Lung (tissue), 12 donors: Measurements from ENCODE around the gene S100A12. TPM values are rescaled to one million over a fixed set of nuclear protein-coding genes. Genes with fewer than 3 reads are reported as not detected.

ENCODE experiments used
- ATAC-seq: fragments of 200-7000 bp; cut with Tn5 transposase; one replicate; pipeline ENCODE4 v1.9.1; 2020; ENCODE audit warnings: moderate number of reproducible peaks; ENCODE audit not compliant: insufficient read depth, low FRiP score
- DNase-seq, 3 donors: peaks; one replicate each; pipeline ENCODE4 v3.0.0-alpha.2; 2013 to 2017
- H3K27ac ChIP-seq, 2 donors: one replicate each; pipeline ENCODE4 v1.5.1; 2013; ENCODE audit warnings: mild to moderate bottlenecking in 2 of 2, moderate library complexity in 2 of 2, control low read depth in 1 of 2, inconsistent platforms in 1 of 2, low read depth in 1 of 2, low read length in 1 of 2
- H3K27me3 ChIP-seq, 3 donors: one replicate each; pipeline ENCODE4 v1.5.1; 2013; ENCODE audit warnings: low read length in 2 of 3; ENCODE audit not compliant: control insufficient read depth in 3 of 3, insufficient read depth in 3 of 3
- H3K36me3 ChIP-seq, 4 donors: one replicate each; pipeline ENCODE4 v1.5.1; 2013; ENCODE audit warnings: low read length in 4 of 4, mild to moderate bottlenecking in 1 of 4, moderate library complexity in 1 of 4; ENCODE audit not compliant: control insufficient read depth in 4 of 4, insufficient read depth in 4 of 4
- H3K4me1 ChIP-seq, 5 donors: one replicate each; pipeline ENCODE4 v1.5.1; 2013; ENCODE audit warnings: low read length in 5 of 5, mild to moderate bottlenecking in 2 of 5, moderate library complexity in 1 of 5; ENCODE audit not compliant: control insufficient read depth in 5 of 5, insufficient read depth in 5 of 5
- H3K4me3 ChIP-seq: one replicate; pipeline ENCODE4 v1.5.1; 2013; ENCODE audit warnings: mild to moderate bottlenecking, control low read depth, moderate library complexity
- H3K9ac ChIP-seq, 2 donors: one replicate each; pipeline ENCODE4 v1.5.1; 2013; ENCODE audit warnings: low read length in 2 of 2, control low read depth in 1 of 2; ENCODE audit not compliant: insufficient read depth in 1 of 2
- H3K9me3 ChIP-seq, 4 donors: one replicate each; pipeline ENCODE4 v1.5.1; 2013; ENCODE audit warnings: low read length in 3 of 4, mild to moderate bottlenecking in 1 of 4, moderate library complexity in 1 of 4; ENCODE audit not compliant: control insufficient read depth in 4 of 4, insufficient read depth in 3 of 4
- CTCF ChIP-seq: IDR thresholded peaks from 2 replicates; pipeline ENCODE4 v1.5.1; 2012; ENCODE audit warnings: mild to moderate bottlenecking; ENCODE audit errors: control extremely low read depth, extremely low read depth
- WGBS, 2 donors: extraction: QIAGEN DNeasy Blood & Tissue Kit; methylation state at CpG; one replicate each; pipeline ENCODE4 v1.1.7; 2013; 5-methylcytosine and 5-hydroxymethylcytosine counted together
- polyA plus RNA-seq, 2 donors: library from polyadenylated mRNA; stranded (reverse); fragments of 200-250 nt; gene quantifications; one replicate each; pipeline ENCODE4 v1.2.1, GENCODE V29; 2013
- total RNA-seq, 2 donors: library from RNA; depleted of rRNA in 1 of 2; stranded (reverse); fragments of >200 nt in 1 of 2; gene quantifications; one replicate each; pipeline ENCODE4 v1.2.1, GENCODE V29; 2014 to 2021
- donor health status: control.
- donor health status: control.
- donor health status: Bipolar disorder and iron deficiency.
- donor health status: healthy.
- donor health status: DM: yes; HTN: yes; CAD: no.

S100A12 gene
- total and polyA plus RNA-seq, 4 donors: 14.9 to 1,191 (median 37.8) TPM

- Histone ChIP-seq H3K9ac (no peak overlapping the region), H3K27ac (no peak overlapping the region), H3K36me3 (no peaks in the 10 kb centered on the region), H3K9me3 (no peaks in the 10 kb centered on the region), H3K27me3 (peaks cover 0 to 7% (median 3%) of the 10 kb centered on the region in 3 donors), H3K4me3 (no peak overlapping the region), H3K4me1 (no peaks in the 10 kb centered on the region)
- TF ChIP-seq CTCF: no peak
- ATAC-seq (no peak), DNase-seq (no peak)
- 47 to 74% methylated on average over 6 of the region's 6 CpGs for WGBS, 2 donors
Measured at GRCh38 chr1:153393926-153394325, 18.5 kb upstream of the S100A12 start.

GRCh38 chr1:153392822-153393221, 17.4 kb upstream of the S100A12 start:
- H3K4me1 ChIP-seq: no peaks in the 10 kb centered on the region
- H3K36me3 ChIP-seq: no peaks in the 10 kb centered on the region
- H3K27me3 ChIP-seq: peaks cover 0 to 9% (median 3%) of the 10 kb centered on the region in 3 donors
- no peak for ATAC-seq
- H3K4me3 ChIP-seq: no peak overlapping the region
- WGBS, 2 donors: 69 to 74% methylated on average over 3 of the region's 3 CpGs
- DNase-seq: no peak
- H3K27ac ChIP-seq: no peak overlapping the region
- H3K9ac ChIP-seq: no peak overlapping the region
- TF ChIP-seq CTCF: no peak
- no peaks in the 10 kb centered on the region for H3K9me3 ChIP-seq

- no peaks in the 10 kb centered on the region for H3K36me3 ChIP-seq
- no peak for TF ChIP-seq CTCF
- H3K4me1 ChIP-seq: no peaks in the 10 kb centered on the region
- ATAC-seq: no peak
- 63 to 66% methylated on average over 3 of the region's 3 CpGs for WGBS, 2 donors
- H3K4me3 ChIP-seq: no peak overlapping the region
- H3K9ac ChIP-seq: no peak overlapping the region
- no peak for DNase-seq
- H3K9me3 ChIP-seq: no peaks in the 10 kb centered on the region
- peaks cover 0 to 9% (median 3%) of the 10 kb centered on the region in 3 donors for H3K27me3 ChIP-seq
- no peak overlapping the region for H3K27ac ChIP-seq
Measured at GRCh38 chr1:153392258-153392657, 16.8 kb upstream of the S100A12 start.

- ATAC-seq (peak; percentile 9), DNase-seq (peak in 1 of 3 donors; percentile 18)
- H3K9ac ChIP-seq: no peak within 1 kb of the TSS
- no peaks in the 10 kb centered on the region for H3K4me1 ChIP-seq
- peaks cover 0 to 6% (median 3%) of the 10 kb centered on the region in 3 donors for H3K27me3 ChIP-seq
- TF ChIP-seq CTCF: no peak
- peak within 1 kb of the TSS in 1 of 2 donors; percentile 43 for H3K27ac ChIP-seq
- H3K9me3 ChIP-seq: no peaks in the 10 kb centered on the region
- no peak within 1 kb of the TSS for H3K4me3 ChIP-seq
- WGBS, 2 donors: 46 to 59% methylated on average over 7 of the region's 7 CpGs
- no peaks in the 10 kb centered on the region for H3K36me3 ChIP-seq
Measured at GRCh38 chr1:153390938-153391710, 15.7 kb upstream of the S100A12 start, which contains the start of gene S100A8. S100A8 (minus strand) TSS chr1:153391073; CDS start chr1:153390535, 538 bp downstream.
